ENCODE data around the gene COX6B2.
A peak's percentile ranks its signal among the peaks of the same experiment; 100 is the strongest.

Gene COX6B2

DNA sequence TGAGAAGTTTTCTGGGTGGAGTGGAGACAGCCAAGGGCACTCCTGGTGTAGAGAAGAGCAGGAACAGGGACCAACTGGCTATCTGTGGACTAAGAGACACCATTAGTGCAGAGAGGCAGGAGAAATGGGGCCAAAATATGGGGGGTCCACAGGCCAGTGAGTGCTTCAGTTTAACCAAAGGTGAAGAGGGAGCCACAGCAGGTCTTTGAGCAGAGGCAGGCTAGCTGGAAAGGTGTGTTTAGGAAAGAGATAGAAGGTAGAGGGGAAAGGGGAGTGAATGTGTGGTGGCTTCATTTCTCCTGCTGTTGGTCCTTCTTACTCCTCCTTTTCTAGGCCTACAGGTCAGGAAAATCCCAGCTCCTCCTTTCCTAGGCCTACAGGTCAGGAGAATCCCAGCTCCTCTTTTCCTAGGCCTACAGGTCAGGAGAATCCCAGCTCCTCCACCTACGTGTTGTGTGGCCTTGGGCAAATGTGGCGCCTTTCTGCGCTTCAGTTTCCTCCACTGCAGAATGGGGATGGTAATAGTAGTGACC is 28.1 kb upstream of the COX6B2 start:
- Histone ChIP-seq H3K27ac (ENCODE audit: extremely low read depth, low read depth, low read length) (no peak overlapping the region), H3K9me3 (ENCODE audit: control insufficient read depth, insufficient read depth, low read depth, low read length) (no peaks in the 10 kb centered on the region), H3K36me3 (ENCODE audit: control insufficient read depth in 2 of 2, insufficient read depth in 1 of 2, low read length in 2 of 2) (peaks cover 0 to 14% of the 10 kb centered on the region in 2 experiments; a peak in 1 of 3 replicates), H3K4me3 (ENCODE audit: low read depth, low read length) (no peak overlapping the region), H3K4me1 (ENCODE audit: control insufficient read depth, insufficient read depth, low read length) (peaks cover 11% of the 10 kb centered on the region)
- POLR2A ChIA-PET, result interaction anchor here (0.6 to 2.0 kb wide), 6 partner anchors 10 to 44 kb away, joined by 3 to 15 read pairs (median 6); partner anchors contain the start of genes KMT5C and UBE2S
- TF ChIP-seq ZNF16 (tag by site-specific recombination; IDR thresholded peaks at IDR 0.05; ENCODE audit: low read depth) (peak; percentile 72; the same call in 1 of the 2 replicates), OVOL3 (tag by site-specific recombination; IDR thresholded peaks at IDR 0.05) (no peak), ZNF394 (tag by site-specific recombination; IDR thresholded peaks at IDR 0.05; ENCODE audit: borderline replicate concordance) (peak; percentile 57; the same call in 1 of the 2 replicates), ZNF239 (tag by site-specific recombination; IDR thresholded peaks at IDR 0.05) (no peak), ZNF677 (tag by site-specific recombination; IDR thresholded peaks at IDR 0.05) (no peak), KLF7 (tag by site-specific recombination; IDR thresholded peaks at IDR 0.05; ENCODE audit: borderline replicate concordance) (no peak), ZNF248 (tag by site-specific recombination; IDR thresholded peaks at IDR 0.05) (no peak), ZNF221 (tag by site-specific recombination; IDR thresholded peaks at IDR 0.05; ENCODE audit: borderline replicate concordance) (no peak), ZNF133 (tag by site-specific recombination; IDR thresholded peaks at IDR 0.05) (peak; percentile 98), WT1 (tag by site-specific recombination; IDR thresholded peaks at IDR 0.05) (no peak), ZNF37A (tag by site-specific recombination; IDR thresholded peaks at IDR 0.05) (no peak)
- TF ChIP-seq, protein P1, sequence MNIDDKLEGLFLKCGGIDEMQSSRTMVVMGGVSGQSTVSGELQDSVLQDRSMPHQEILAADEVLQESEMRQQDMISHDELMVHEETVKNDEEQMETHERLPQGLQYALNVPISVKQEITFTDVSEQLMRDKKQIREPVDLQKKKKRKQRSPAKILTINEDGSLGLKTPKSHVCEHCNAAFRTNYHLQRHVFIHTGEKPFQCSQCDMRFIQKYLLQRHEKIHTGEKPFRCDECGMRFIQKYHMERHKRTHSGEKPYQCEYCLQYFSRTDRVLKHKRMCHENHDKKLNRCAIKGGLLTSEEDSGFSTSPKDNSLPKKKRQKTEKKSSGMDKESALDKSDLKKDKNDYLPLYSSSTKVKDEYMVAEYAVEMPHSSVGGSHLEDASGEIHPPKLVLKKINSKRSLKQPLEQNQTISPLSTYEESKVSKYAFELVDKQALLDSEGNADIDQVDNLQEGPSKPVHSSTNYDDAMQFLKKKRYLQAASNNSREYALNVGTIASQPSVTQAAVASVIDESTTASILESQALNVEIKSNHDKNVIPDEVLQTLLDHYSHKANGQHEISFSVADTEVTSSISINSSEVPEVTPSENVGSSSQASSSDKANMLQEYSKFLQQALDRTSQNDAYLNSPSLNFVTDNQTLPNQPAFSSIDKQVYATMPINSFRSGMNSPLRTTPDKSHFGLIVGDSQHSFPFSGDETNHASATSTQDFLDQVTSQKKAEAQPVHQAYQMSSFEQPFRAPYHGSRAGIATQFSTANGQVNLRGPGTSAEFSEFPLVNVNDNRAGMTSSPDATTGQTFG (tag by site-specific recombination; IDR thresholded peaks at IDR 0.05; ENCODE audit: borderline replicate concordance), result no peak
- TF ChIP-seq, protein P2, sequence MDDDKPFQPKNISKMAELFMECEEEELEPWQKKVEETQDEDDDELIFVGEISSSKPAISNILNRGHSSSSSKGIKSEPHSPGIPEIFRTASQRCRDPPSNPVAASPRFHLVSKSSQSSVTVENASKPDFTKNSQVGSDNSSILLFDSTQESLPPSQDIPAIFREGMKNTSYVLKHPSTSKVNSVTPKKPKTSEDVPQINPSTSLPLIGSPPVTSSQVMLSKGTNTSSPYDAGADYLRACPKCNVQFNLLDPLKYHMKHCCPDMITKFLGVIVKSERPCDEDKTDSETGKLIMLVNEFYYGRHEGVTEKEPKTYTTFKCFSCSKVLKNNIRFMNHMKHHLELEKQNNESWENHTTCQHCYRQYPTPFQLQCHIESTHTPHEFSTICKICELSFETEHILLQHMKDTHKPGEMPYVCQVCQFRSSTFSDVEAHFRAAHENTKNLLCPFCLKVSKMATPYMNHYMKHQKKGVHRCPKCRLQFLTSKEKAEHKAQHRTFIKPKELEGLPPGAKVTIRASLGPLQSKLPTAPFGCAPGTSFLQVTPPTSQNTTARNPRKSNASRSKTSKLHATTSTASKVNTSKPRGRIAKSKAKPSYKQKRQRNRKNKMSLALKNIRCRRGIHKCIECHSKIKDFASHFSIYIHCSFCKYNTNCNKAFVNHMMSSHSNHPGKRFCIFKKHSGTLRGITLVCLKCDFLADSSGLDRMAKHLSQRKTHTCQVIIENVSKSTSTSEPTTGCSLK (tag by site-specific recombination; IDR thresholded peaks at IDR 0.05), result no peak
- CTCF ChIA-PET, result interaction anchor here (0.9 to 3.2 kb wide), 2 partner anchors 80 to 91 kb away, joined by 3 to 16 read pairs; no protein-coding TSS in a partner anchor

DNA sequence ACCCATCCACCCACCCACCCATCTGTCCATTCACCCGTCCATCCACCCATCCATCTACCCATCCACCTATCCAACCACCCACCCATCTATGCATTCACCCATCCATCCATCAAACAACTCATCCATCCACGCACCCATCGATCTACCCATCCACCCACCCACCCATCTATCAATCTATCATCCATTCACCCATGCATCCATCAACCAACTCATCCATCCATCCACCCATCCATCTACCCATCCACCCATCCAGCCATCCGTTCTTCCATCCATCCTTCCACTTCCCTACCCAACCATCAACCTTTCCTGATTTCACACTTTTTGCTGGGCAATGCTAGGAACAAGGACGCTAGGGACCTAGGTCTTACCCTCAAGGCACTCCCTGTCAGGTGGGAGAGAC is 27.5 kb upstream of the COX6B2 start:
- Histone ChIP-seq H3K9me3 (ENCODE audit: control insufficient read depth, insufficient read depth, low read depth, low read length) (no peaks in the 10 kb centered on the region), H3K4me1 (ENCODE audit: control insufficient read depth, insufficient read depth, low read length) (peaks cover 7% of the 10 kb centered on the region), H3K27ac (ENCODE audit: extremely low read depth, low read depth, low read length) (no peak overlapping the region), H3K4me3 (ENCODE audit: low read depth, low read length) (no peak overlapping the region), H3K36me3 (ENCODE audit: control insufficient read depth in 2 of 2, insufficient read depth in 1 of 2, low read length in 2 of 2) (peaks cover 0 to 8% of the 10 kb centered on the region in 2 experiments; a peak in 1 of 3 replicates)
- POLR2A ChIA-PET, result interaction anchor here (0.6 to 2.0 kb wide), 3 partner anchors 9 to 43 kb away, joined by 6 to 12 read pairs (median 6); partner anchors contain the start of gene KMT5C
- CTCF ChIA-PET, result interaction anchor here (0.9 to 3.2 kb wide), 2 partner anchors 80 to 90 kb away, joined by 3 to 16 read pairs; no protein-coding TSS in a partner anchor
- TF ChIP-seq ZNF521 (tag by site-specific recombination; IDR thresholded peaks at IDR 0.05), result no peak
- TF ChIP-seq ZNF239 (tag by site-specific recombination; IDR thresholded peaks at IDR 0.05), result no peak
- TF ChIP-seq ZNF121 (tag by site-specific recombination; IDR thresholded peaks at IDR 0.05), result no peak
- peak; percentile 46; the same call in 1 of the 2 replicates for TF ChIP-seq ZBTB17 (tag by site-specific recombination; IDR thresholded peaks at IDR 0.05)
- TF ChIP-seq ZNF548 (tag by site-specific recombination; IDR thresholded peaks at IDR 0.05), result no peak
- peak; percentile 94 for TF ChIP-seq ZNF366 (tag by site-specific recombination; conservative IDR thresholded peaks at IDR 0.05)
- TF ChIP-seq, protein P1 (tag by site-specific recombination; IDR thresholded peaks at IDR 0.05; ENCODE audit: borderline replicate concordance), result 0 out of 2 replicates have a peak, but pooled peaks have one; percentile 14
- peak; percentile 77 for TF ChIP-seq EGR2 (tag by site-specific recombination; IDR thresholded peaks at IDR 0.05; ENCODE audit: low read depth)
- TF ChIP-seq ZNF248 (tag by site-specific recombination; IDR thresholded peaks at IDR 0.05), result peak; percentile 66; the same call in 1 of the 2 replicates
- TF ChIP-seq, protein P3, sequence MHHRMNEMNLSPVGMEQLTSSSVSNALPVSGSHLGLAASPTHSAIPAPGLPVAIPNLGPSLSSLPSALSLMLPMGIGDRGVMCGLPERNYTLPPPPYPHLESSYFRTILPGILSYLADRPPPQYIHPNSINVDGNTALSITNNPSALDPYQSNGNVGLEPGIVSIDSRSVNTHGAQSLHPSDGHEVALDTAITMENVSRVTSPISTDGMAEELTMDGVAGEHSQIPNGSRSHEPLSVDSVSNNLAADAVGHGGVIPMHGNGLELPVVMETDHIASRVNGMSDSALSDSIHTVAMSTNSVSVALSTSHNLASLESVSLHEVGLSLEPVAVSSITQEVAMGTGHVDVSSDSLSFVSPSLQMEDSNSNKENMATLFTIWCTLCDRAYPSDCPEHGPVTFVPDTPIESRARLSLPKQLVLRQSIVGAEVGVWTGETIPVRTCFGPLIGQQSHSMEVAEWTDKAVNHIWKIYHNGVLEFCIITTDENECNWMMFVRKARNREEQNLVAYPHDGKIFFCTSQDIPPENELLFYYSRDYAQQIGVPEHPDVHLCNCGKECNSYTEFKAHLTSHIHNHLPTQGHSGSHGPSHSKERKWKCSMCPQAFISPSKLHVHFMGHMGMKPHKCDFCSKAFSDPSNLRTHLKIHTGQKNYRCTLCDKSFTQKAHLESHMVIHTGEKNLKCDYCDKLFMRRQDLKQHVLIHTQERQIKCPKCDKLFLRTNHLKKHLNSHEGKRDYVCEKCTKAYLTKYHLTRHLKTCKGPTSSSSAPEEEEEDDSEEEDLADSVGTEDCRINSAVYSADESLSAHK (tag by site-specific recombination; IDR thresholded peaks at IDR 0.05), result no peak
- TF ChIP-seq GLIS2 (tag by site-specific recombination; IDR thresholded peaks at IDR 0.05), result no peak
- 0 out of 2 replicates have a peak, but pooled peaks have one; percentile 26 for TF ChIP-seq ZFHX2 (tag by site-specific recombination; conservative IDR thresholded peaks at IDR 0.05)
- TF ChIP-seq ZNF596 (tag by site-specific recombination; IDR thresholded peaks at IDR 0.05), result no peak

Measured in HEK293 (cell line).